Measurements from ENCODE around the gene VWA2.
A peak's percentile ranks its signal among the peaks of the same experiment; 100 is the strongest.

VWA2 gene

GRCh38 chr10:114246679-114247305, 7.7 kb downstream of the VWA2 start:
- DNase-seq = no peak

GRCh38 chr10:114250236-114250635, 11.2 kb downstream of the VWA2 start:
- no peak for DNase-seq

GRCh38 chr10:114250716-114251115, 11.7 kb downstream of the VWA2 start:
- no peak for DNase-seq

- no peak for DNase-seq
Measured at GRCh38 chr10:114252092-114252491, 13.0 kb downstream of the VWA2 start.

GRCh38 chr10:114252883-114253282, 13.8 kb downstream of the VWA2 start:
- no peak for DNase-seq

- no peak for DNase-seq
Measured at GRCh38 chr10:114255227-114255626, 16.2 kb downstream of the VWA2 start.

DNA sequence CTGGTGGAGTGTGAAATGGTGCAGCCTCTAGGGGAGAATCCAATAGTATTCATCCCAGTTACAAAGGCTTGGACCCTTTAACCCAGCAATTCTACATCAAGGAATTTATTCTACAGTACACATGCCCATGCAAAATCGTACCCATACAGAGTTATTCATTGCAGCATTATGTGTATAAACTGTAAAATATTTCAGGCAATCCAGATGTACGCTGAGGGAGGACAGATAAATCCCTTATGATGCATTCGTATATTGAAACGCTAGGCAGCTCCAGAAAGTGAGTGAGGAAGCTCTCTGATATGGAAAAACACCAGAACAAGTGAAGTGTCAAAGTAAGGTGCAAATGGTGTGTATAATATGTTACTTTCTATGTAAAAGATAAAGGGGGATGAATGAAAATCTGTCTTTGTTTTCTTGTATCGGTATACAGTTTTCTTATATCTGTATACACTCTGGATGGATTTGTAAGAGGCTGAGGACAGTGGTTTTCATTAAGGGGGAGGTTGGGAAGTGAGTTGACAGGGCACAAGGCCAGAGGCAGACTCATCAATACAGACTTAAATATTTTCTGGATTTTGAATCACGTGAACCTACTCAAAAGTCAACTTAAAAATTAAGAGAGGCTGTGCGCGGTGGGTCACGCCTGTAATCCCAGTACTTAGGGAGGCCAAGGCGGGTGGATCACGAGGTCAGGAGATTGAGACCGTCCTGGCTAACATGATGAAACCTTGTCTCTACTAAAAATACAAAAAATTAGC, 17.1 kb downstream of the VWA2 start:
- DNase-seq = no peak

- peak; percentile 14 for DNase-seq
Measured at GRCh38 chr10:114256822-114257221, 17.8 kb downstream of the VWA2 start.

GRCh38 chr10:114257498-114257897, 18.4 kb downstream of the VWA2 start:
- DNase-seq = no peak

DNA sequence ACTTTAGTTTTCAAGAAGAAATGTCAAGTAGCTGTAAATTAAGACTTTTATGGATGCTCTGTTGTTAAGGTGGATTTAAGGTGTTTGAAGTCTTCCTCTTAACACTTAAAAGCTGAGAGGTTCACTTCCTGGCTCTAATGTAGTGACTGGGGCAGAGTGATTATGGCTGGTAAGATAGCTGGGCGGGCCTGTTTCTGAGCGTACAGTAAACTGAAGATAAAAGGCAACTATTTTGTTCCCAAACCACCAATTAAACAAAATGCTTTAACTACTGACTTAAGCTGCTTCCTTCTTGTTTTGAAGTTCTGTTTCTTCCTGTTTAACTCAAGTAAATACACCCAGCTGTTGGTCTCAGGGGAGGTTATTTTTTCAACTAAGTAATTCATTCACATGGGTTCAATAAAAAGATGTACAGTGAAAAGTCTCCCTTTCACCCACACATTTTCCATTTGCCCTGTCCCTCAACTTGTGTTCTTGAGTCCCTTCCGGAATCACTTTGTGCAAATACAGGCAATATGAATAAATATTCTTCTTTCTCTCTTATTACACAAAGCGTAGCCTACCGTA, 19.3 kb downstream of the VWA2 start:
- DNase-seq = no peak

DNA sequence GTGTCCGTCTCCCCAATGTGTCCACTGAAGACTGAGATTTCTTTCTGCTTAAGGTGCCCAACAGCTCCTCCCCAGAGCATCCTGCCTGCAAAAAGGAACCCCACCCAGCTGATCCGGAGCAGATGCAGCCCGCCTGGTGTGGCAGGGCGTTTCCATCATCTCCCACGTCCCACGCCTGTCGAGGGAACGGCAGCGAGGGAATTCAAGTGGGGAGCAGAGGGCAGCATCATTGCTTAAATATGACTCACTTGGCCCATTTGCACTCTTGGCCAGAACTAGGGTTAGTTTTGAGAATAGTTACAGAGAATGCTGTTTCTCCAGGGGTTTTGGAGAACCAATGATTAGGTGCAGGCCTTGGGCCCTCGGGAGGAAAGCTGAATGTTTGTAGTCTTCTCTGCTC, 20.8 kb downstream of the VWA2 start:
- no peak for DNase-seq

DNA sequence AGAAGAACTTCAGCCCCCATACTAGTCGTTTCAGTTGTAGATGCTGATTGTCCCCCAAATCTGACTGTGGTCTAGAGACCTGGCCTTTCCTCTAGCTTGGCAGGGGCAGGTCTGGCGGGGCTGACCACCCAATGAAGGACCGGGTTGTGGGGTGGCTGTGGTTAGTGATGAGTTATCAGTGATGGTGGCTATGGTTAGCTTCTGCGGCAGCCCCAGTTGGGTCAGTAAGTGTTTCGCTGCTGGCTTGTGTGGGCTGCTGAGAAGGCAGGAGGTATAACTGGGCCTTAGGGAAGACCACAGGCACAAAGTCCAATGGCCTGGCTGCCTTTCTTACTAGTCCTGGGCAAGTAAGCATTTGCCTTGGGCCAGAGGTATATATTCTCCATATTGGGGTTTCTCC, 21.3 kb downstream of the VWA2 start:
- no peak for DNase-seq

DNA sequence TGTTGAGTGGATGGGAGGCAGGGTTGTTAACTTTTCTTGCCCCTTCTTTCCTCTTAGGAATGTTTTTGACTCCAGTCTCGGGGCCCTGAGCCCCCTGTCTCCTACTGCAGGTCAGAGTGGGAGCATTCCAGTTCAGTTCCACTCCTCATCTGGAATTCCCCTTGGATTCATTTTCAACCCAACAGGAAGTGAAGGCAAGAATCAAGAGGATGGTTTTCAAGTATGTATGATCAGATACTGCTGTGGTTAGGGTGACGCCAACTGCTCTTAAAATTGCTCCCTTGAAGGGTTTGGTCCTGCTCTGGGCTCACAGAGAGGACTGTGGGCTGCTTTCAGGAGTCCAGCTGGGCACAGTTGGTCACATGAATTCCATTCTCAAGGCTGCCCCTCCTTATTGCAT, 22.0 kb downstream of the VWA2 start:
- DNase-seq = no peak

GRCh38 chr10:114262496-114262895, 23.4 kb downstream of the VWA2 start:
- no peak for DNase-seq

- no peak for DNase-seq
Measured at GRCh38 chr10:114265392-114266053, 26.5 kb downstream of the VWA2 start.

GRCh38 chr10:114266521-114266920, 27.5 kb downstream of the VWA2 start:
- no peak for DNase-seq

DNA sequence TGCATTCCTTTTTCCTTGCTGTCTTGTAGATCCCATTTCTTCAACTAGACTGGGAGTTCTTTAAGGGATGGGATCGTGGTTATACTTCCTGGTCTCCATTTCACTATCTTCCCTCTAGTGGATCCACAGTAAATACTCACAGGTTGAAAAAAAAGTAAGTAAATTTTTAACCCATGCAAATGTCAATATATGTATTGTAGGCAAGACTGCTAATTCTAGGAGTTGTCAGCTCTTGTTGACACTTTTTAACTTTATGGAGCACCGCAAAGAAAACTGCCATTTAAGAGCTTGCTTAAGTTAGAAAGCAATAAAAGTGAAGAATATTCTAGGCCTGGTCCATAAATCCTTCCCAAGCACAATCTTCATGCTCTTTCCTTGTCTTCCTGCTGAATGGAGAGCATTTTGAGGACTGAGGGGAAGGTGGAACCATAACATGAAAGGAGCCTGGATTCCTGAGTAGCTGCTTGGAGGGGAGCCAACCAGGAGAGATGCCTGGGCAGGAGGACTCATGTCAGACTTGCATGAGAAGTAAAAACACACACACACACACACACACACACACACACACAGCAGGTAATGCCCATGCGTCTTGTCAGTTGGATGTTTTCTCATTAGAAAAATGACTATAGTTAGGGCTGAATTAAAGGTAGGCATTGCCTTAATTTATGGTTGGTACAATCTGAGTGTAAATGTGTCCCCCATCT, 32.2 kb downstream of the VWA2 start:
- no peak for DNase-seq

DNA sequence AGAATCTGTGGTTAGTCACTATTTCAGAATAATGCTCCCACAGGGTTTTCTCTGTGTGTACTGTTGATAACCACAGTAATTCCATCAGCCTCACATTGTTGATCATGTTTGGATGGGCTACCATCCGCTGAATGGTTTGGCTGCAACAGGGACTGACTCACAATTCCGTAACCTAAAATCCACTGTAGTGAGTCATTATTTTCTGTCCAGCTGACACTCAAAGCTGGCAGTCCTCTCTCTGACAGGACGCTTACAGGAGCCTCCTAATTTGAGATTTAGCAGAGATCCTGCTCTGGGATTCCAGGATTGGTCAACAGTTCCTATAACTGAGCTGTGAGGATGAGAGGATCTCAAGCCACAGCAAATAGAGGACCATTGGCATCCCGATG, 32.7 kb downstream of the VWA2 start:
- peak; percentile 90 for DNase-seq

GRCh38 chr10:114272696-114273095, 33.6 kb downstream of the VWA2 start:
- no peak for DNase-seq

DNA sequence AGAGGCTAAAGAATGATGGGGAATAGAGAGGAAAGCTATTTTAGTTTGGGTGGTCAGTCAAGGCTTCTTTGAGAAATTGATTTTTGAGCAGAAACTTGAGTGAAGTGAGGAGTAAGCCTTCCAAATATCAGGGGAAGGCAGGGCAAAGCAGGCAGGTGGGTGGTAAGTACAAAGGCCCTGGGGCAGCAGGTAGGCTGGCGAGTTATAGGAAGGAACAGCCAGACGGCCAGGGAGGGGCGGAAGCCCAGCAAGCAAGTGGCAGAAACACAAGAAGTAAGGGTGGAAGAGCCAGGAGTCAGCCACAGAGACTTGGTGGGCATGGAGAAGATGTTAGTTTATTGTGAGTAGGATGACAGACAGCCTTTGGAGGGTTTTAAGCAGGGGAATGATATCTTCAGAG, 34.9 kb downstream of the VWA2 start:
- no peak for DNase-seq

DNA sequence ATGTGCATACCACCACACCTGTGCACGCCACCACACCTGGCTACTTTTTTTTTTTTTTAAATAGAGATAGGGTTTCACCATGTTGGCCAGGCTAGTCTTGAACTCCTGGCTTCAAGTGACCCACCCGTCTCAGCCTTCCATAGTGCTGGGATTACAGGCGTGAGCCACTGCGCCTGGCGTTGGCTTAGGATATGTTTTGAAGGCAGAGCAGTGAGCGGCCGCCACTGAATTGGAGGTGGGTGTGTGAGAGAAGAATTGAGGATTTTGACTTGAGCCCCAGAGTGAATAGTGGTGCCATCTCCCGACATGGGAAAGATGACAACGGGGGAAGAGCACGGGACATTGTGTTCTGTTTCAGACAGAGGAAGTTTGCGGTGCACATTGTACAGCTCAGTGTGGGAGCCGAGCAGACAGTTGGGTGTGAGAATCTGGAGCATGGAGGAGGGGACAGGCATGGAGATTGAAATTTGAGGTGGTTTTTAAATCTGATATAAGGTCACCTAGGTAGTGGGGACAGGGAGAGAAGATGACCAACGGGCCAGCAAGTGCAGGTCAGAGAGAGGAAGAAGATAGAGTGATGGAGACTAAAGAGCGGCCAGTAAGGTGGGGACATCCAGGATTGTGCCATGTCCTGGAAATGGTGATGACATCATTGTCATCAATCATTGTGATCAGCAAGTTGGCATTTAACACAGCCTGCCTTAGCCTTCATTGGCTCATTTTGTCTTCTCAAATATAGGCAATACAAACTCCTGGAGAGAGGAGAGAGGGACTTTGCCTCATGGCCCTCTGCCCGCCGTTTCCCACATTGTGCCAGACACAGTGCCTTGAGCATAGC, 35.8 kb downstream of the VWA2 start:
- no peak for DNase-seq

- DNase-seq = no peak
Measured at GRCh38 chr10:114276066-114276465, 37.0 kb downstream of the VWA2 start.
